Caco-2 (cell line): ENCODE results near the gene PDGFRB. TPM values are rescaled to one million over a fixed set of nuclear protein-coding genes. Genes with fewer than 3 reads are reported as not detected.
A peak's percentile ranks its signal among the peaks of the same experiment; 100 is the strongest.

ENCODE experiments used
- BruUV-seq: library from RNA; stranded (reverse); fragments of 400-500 nt; replicated peaks from 2 replicates; lab custom pipeline; 2021; lab: Mats Ljungman, UMichigan
- CTCF ChIA-PET: fragments of 300-600 bp; sonication (Branson Sonifier 250); formaldehyde crosslinking; loops from one replicate; lab custom pipeline; 2022; ENCODE audit warnings: antibody characterized with exemption; lab: Charles Lee
- POLR2A ChIA-PET: fragments of 300-600 bp; sonication (Branson Sonifier 250); formaldehyde crosslinking; loops from one replicate; lab custom pipeline; 2022; ENCODE audit warnings: antibody characterized with exemption; lab: Charles Lee
- DNase-seq, 2 experiments: peaks; one replicate each; pipeline versions ENCODE4 v3.0.0 to v3.0.0-alpha.2; 2020 to 2022
- H3K27me3 ChIP-seq: replicated peaks from 2 replicates; pipeline ENCODE4 v1.6.0; 2011; ENCODE audit warnings: low read length; ENCODE audit not compliant: control insufficient read depth, insufficient read depth
- H3K36me3 ChIP-seq: 2 replicates; pipeline ENCODE4 v1.5.1; 2011; ENCODE audit warnings: low read length; ENCODE audit not compliant: control insufficient read depth, insufficient read depth
- H3K4me1 ChIP-seq: fragments of 250-450 bp; sonication (Bioruptor Pico); 2 replicates; pipeline ENCODE4 v1.5.1; 2020; ENCODE audit warnings: mild to moderate bottlenecking
- H3K4me3 ChIP-seq: 2 replicates; pipeline ENCODE4 v1.5.1; 2011; ENCODE audit warnings: low read depth, mild to moderate bottlenecking, control low read depth, low read length
- H3K9me3 ChIP-seq: fragments of 250-450 bp; sonication (Bioruptor Pico); 2 replicates; pipeline ENCODE4 v1.5.1; 2020; ENCODE audit warnings: mild to moderate bottlenecking, moderate library complexity
- H3K27ac Mint-ChIP-seq: one replicate; pipeline ENCODE4 v1.8.0; 2022; ENCODE audit warnings: mixed read lengths; ENCODE audit not compliant: unreplicated experiment
- H3K27me3 Mint-ChIP-seq: one replicate; pipeline ENCODE4 v1.8.0; 2022; ENCODE audit warnings: mixed read lengths; ENCODE audit not compliant: insufficient read depth, unreplicated experiment
- H3K36me3 Mint-ChIP-seq: one replicate; pipeline ENCODE4 v1.8.0; 2022; ENCODE audit warnings: mild to moderate bottlenecking, mixed read lengths; ENCODE audit not compliant: insufficient read depth, unreplicated experiment
- H3K4me1 Mint-ChIP-seq: one replicate; pipeline ENCODE4 v1.8.0; 2022; ENCODE audit warnings: low read depth, mixed read lengths; ENCODE audit not compliant: unreplicated experiment
- H3K4me3 Mint-ChIP-seq: one replicate; pipeline ENCODE4 v1.8.0; 2022; ENCODE audit warnings: mild to moderate bottlenecking, moderate library complexity, mixed read lengths; ENCODE audit not compliant: unreplicated experiment
- H3K9me3 Mint-ChIP-seq: one replicate; pipeline ENCODE4 v1.8.0; 2022; ENCODE audit warnings: mixed read lengths; ENCODE audit not compliant: unreplicated experiment
- CTCF ChIP-seq, 2 experiments: fragments of 200-600 bp in 1 of 2; IDR thresholded peaks; 1 replicate in 1 of 2; 2 replicates in 1 of 2; pipeline versions ENCODE4 v1.5.1 to v1.8.0; 2011 to 2022; ENCODE audit warnings: antibody characterized with exemption in 1 of 2, control low read depth in 1 of 2, inconsistent platforms in 1 of 2, low read depth in 1 of 2, low read length in 1 of 2, mild to moderate bottlenecking in 1 of 2, moderate library complexity in 1 of 2; ENCODE audit not compliant: insufficient read depth in 1 of 2, severe bottlenecking in 1 of 2, unreplicated experiment in 1 of 2
- intact Hi-C: fragments of 100-400 bp; cut with micrococcal nuclease; formaldehyde crosslinking; loops from one replicate; pipeline ENCODE4 v1.10.0; 2022; ENCODE audit not compliant: unreplicated experiment
- total RNA-seq: library from RNA; stranded (reverse); gene quantifications from 2 replicates; pipeline ENCODE4 v1.2.3, GENCODE V29; 2022

The PDGFRB gene
- total RNA-seq, 1 experiment from 2014 or later, result 5.9 TPM

GRCh38 chr5:150077996-150078801 lies 77.4 kb downstream of the PDGFRB start:
- POLR2A ChIA-PET, result no interaction called here
- peak in 1 of 2 experiments; percentile 16 for DNase-seq
- intact Hi-C loops, result no loop called here

GRCh38 chr5:150077060-150077459 lies 78.6 kb downstream of the PDGFRB start:
- no peak overlapping the region for H3K4me3 ChIP-seq
- no TSS peak for BruUV-seq
- peak in 1 of 2 experiments; percentile 22 for DNase-seq
- TF ChIP-seq CTCF (IDR thresholded peaks at IDR 0.05; ENCODE audit: insufficient read depth in 1 of 2, low read depth in 1 of 2, low read length in 1 of 2, severe bottlenecking in 1 of 2, unreplicated experiment in 1 of 2), result no peak
- intact Hi-C loops, result no loop called here
- H3K9me3 Mint-ChIP-seq, result no peaks in the 10 kb centered on the region
- ChIA-PET POLR2A (no interaction called here), CTCF (no interaction called here)
- no peaks in the 10 kb centered on the region for H3K27me3 ChIP-seq
- no peaks in the 10 kb centered on the region for H3K27me3 Mint-ChIP-seq
- no peaks in the 10 kb centered on the region for H3K9me3 ChIP-seq
- no peaks in the 10 kb centered on the region for H3K4me1 ChIP-seq
- no peaks in the 10 kb centered on the region for H3K36me3 Mint-ChIP-seq
- H3K4me1 Mint-ChIP-seq, result peaks cover 5% of the 10 kb centered on the region
- H3K27ac Mint-ChIP-seq, result no peak overlapping the region
- H3K4me3 Mint-ChIP-seq, result no peak overlapping the region
- H3K36me3 ChIP-seq, result no peaks in the 10 kb centered on the region

More at GRCh38 chr5:150077996-150078801, 77.4 kb downstream of the PDGFRB start:
- H3K4me1 ChIP-seq, result no peaks in the 10 kb centered on the region
- H3K9me3 ChIP-seq, result no peaks in the 10 kb centered on the region
- TF ChIP-seq CTCF (IDR thresholded peaks at IDR 0.05; ENCODE audit: insufficient read depth in 1 of 2, low read depth in 1 of 2, low read length in 1 of 2, severe bottlenecking in 1 of 2, unreplicated experiment in 1 of 2), result no peak
- Mint-ChIP-seq H3K27me3 (no peaks in the 10 kb centered on the region), H3K4me3 (no peak overlapping the region), H3K36me3 (no peaks in the 10 kb centered on the region), H3K4me1 (peaks cover 5% of the 10 kb centered on the region), H3K27ac (no peak overlapping the region), H3K9me3 (no peaks in the 10 kb centered on the region)
- no TSS peak for BruUV-seq
- H3K27me3 ChIP-seq, result no peaks in the 10 kb centered on the region
- H3K4me3 ChIP-seq, result no peak overlapping the region
- CTCF ChIA-PET, result no interaction called here
- no peaks in the 10 kb centered on the region for H3K36me3 ChIP-seq

- peak in 1 of 2 experiments; percentile 21 for DNase-seq
- ChIA-PET POLR2A (no interaction called here), CTCF (interaction anchor here (0.7 to 1.5 kb wide), 5 partner anchors 36 to 143 kb away, joined by 3 to 9 read pairs (median 3); no protein-coding TSS in a partner anchor)
- Mint-ChIP-seq H3K9me3 (no peaks in the 10 kb centered on the region), H3K27ac (no peak overlapping the region), H3K4me1 (peaks cover 5% of the 10 kb centered on the region), H3K27me3 (no peaks in the 10 kb centered on the region), H3K36me3 (no peaks in the 10 kb centered on the region), H3K4me3 (no peak overlapping the region)
- H3K4me1 ChIP-seq, result no peaks in the 10 kb centered on the region
- H3K9me3 ChIP-seq, result no peaks in the 10 kb centered on the region
- TF ChIP-seq CTCF (IDR thresholded peaks at IDR 0.05; ENCODE audit: insufficient read depth in 1 of 2, low read depth in 1 of 2, low read length in 1 of 2, severe bottlenecking in 1 of 2, unreplicated experiment in 1 of 2), result peak in 1 of 2 experiments; percentile 6
- no peaks in the 10 kb centered on the region for H3K36me3 ChIP-seq
- intact Hi-C loops, result loop anchor here (1.0 kb wide), 1 partner anchor 46 kb away; no protein-coding TSS in a partner anchor
- no TSS peak for BruUV-seq
- H3K27me3 ChIP-seq, result no peaks in the 10 kb centered on the region
- no peak overlapping the region for H3K4me3 ChIP-seq
These were observed 79.8 kb downstream of the PDGFRB start for GRCh38 chr5:150075806-150076205.
